ENCODE data around the gene DENND4A.
"Not testable (repeated sequence)": the region's sequence is repeated elsewhere in the genome, so short reads cannot be mapped to it uniquely, and the experiment has no call there.

The DENND4A gene

GRCh38 chr15:65818927-65819562, 27.0 kb upstream of the DENND4A start:
- peak; percentile 90 for DNase-seq

GRCh38 chr15:65816441-65816840, 24.3 kb upstream of the DENND4A start:
- no peak for DNase-seq

GRCh38 chr15:65816008-65816407, 23.9 kb upstream of the DENND4A start:
- DNase-seq: not testable (repeated sequence)

GRCh38 chr15:65814271-65814670, 22.2 kb upstream of the DENND4A start:
- DNase-seq: not testable (repeated sequence)

- DNase-seq: no peak
Measured at GRCh38 chr15:65812916-65813315, 20.8 kb upstream of the DENND4A start.

GRCh38 chr15:65812467-65812866, 20.4 kb upstream of the DENND4A start:
- DNase-seq: no peak

- DNase-seq: no peak
Measured at GRCh38 chr15:65811835-65812234, 19.7 kb upstream of the DENND4A start.

GRCh38 chr15:65811011-65811733, 19.1 kb upstream of the DENND4A start:
- not testable (repeated sequence) for DNase-seq

GRCh38 chr15:65806397-65806796, 14.3 kb upstream of the DENND4A start:
- no peak for DNase-seq

- no peak for DNase-seq
Measured at GRCh38 chr15:65805019-65805745, 13.1 kb upstream of the DENND4A start.

GRCh38 chr15:65804252-65804931, 12.3 kb upstream of the DENND4A start:
- DNase-seq: no peak

GRCh38 chr15:65801229-65801805, 9.2 kb upstream of the DENND4A start:
- no peak for DNase-seq

GRCh38 chr15:65796610-65797078, 4.6 kb upstream of the DENND4A start:
- DNase-seq: no peak

- DNase-seq: no peak
Measured at GRCh38 chr15:65795663-65796216, 3.6 kb upstream of the DENND4A start.

- no peak for DNase-seq
Measured at GRCh38 chr15:65793818-65794104, 1.7 kb upstream of the DENND4A start.

GRCh38 chr15:65792988-65793817, 1.1 kb upstream of the DENND4A start:
- DNase-seq: no peak

- DNase-seq: peak; percentile 78
Measured at GRCh38 chr15:65791335-65792137, 557 bp downstream of the DENND4A start.

GRCh38 chr15:65790694-65791334, 1.3 kb downstream of the DENND4A start:
- peak; percentile 57 for DNase-seq

- DNase-seq: no peak
Measured at GRCh38 chr15:65789759-65790425, 2.2 kb downstream of the DENND4A start.

- DNase-seq: no peak
Measured at GRCh38 chr15:65789105-65789504, 3.0 kb downstream of the DENND4A start.

All from CD4-positive, alpha-beta T cell treated with Interleukin-10 for 1 hour (primary cell).